HG02973 (cell line): ENCODE measurements around the gene EHD1.

ENCODE experiments used
- ATAC-seq: cut with Tn5 transposase; IDR thresholded peaks from one replicate; pipeline ENCODE4 v1.9.1; 2021; ENCODE audit warnings: moderate library complexity; ENCODE audit not compliant: unreplicated experiment

EHD1 gene

GRCh38 chr11:64910451-64911093 lies 32.2 kb upstream of the EHD1 start:
- no peak for ATAC-seq

GRCh38 chr11:64909653-64910343 lies 31.4 kb upstream of the EHD1 start:
- no peak for ATAC-seq

- ATAC-seq = no peak
Measured at GRCh38 chr11:64908766-64909165, 30.3 kb upstream of the EHD1 start.

- no peak for ATAC-seq
Measured at GRCh38 chr11:64906314-64906635, 27.9 kb upstream of the EHD1 start.

- no peak for ATAC-seq
Measured at GRCh38 chr11:64905516-64906313, 27.3 kb upstream of the EHD1 start.

GRCh38 chr11:64903291-64903833 lies 24.9 kb upstream of the EHD1 start:
- no peak for ATAC-seq

GRCh38 chr11:64902102-64902900 lies 23.9 kb upstream of the EHD1 start:
- ATAC-seq = no peak

- no peak for ATAC-seq
Measured at GRCh38 chr11:64900774-64901173, 22.4 kb upstream of the EHD1 start.

- ATAC-seq = no peak
Measured at GRCh38 chr11:64900263-64900678, 21.9 kb upstream of the EHD1 start.

GRCh38 chr11:64898541-64898940 lies 20.1 kb upstream of the EHD1 start:
- no peak for ATAC-seq

GRCh38 chr11:64898076-64898445 lies 19.6 kb upstream of the EHD1 start:
- ATAC-seq = no peak

- ATAC-seq = no peak
Measured at GRCh38 chr11:64897381-64898075, 19.1 kb upstream of the EHD1 start.

- no peak for ATAC-seq
Measured at GRCh38 chr11:64896448-64897022, 18.1 kb upstream of the EHD1 start.

- no peak for ATAC-seq
Measured at GRCh38 chr11:64894812-64895452, 16.5 kb upstream of the EHD1 start.

- ATAC-seq = no peak
Measured at GRCh38 chr11:64894070-64894811, 15.8 kb upstream of the EHD1 start.

- ATAC-seq = no peak
Measured at GRCh38 chr11:64893194-64894069, 15.0 kb upstream of the EHD1 start.

GRCh38 chr11:64892838-64893193 lies 14.4 kb upstream of the EHD1 start:
- no peak for ATAC-seq

- no peak for ATAC-seq
Measured at GRCh38 chr11:64892411-64892831, 14.0 kb upstream of the EHD1 start.
